Subcutaneous abdominal adipose tissue (tissue), 5 donors: ENCODE results near the gene CORO1A.
A peak's percentile ranks its signal among the peaks of the same experiment; 100 is the strongest.

Experiments used
- H3K27ac ChIP-seq: one replicate; pipeline ENCODE4 v1.7.0; 2013; ENCODE audit warnings: low read depth, mild to moderate bottlenecking, inconsistent platforms, low read length, moderate library complexity
- H3K27me3 ChIP-seq, 5 donors: one replicate each; pipeline ENCODE4 v1.7.0; 2013; ENCODE audit warnings: low read length in 5 of 5, inconsistent platforms in 1 of 5; ENCODE audit not compliant: control insufficient read depth in 5 of 5, insufficient read depth in 4 of 5
- H3K36me3 ChIP-seq, 5 donors: one replicate each; pipeline ENCODE4 v1.7.0; 2013; ENCODE audit warnings: low read length in 5 of 5; ENCODE audit not compliant: control insufficient read depth in 5 of 5, insufficient read depth in 5 of 5
- H3K4me1 ChIP-seq, 5 donors: one replicate each; pipeline ENCODE4 v1.7.0; 2013; ENCODE audit warnings: low read length in 5 of 5, mild to moderate bottlenecking in 3 of 5, moderate library complexity in 1 of 5; ENCODE audit not compliant: control insufficient read depth in 5 of 5, insufficient read depth in 5 of 5
- H3K4me3 ChIP-seq, 5 donors: one replicate each; pipeline ENCODE4 v1.7.0; 2013; ENCODE audit warnings: low read length in 5 of 5, low read depth in 1 of 5
- H3K9ac ChIP-seq, 5 donors: one replicate each; pipeline ENCODE4 v1.7.0; 2013; ENCODE audit warnings: low read length in 5 of 5, mild to moderate bottlenecking in 4 of 5, moderate library complexity in 3 of 5
- H3K9me3 ChIP-seq, 5 donors: one replicate each; pipeline ENCODE4 v1.7.0; 2013; ENCODE audit warnings: low read length in 5 of 5; ENCODE audit not compliant: control insufficient read depth in 5 of 5
- donor health status: healthy.
- donor health status: healthy.
- donor health status: healthy.
- donor health status: healthy.
- donor health status: healthy.

Gene CORO1A

GRCh38 chr16:30183233-30184095 is at the start of gene CORO1A:
CORO1A (plus strand) TSS chr16:30183602; CDS start chr16:30185210, 1,608 bp downstream.
- Histone ChIP-seq H3K9me3 (no peaks in the 10 kb centered on the region), H3K9ac (peak within 1 kb of the TSS in 4 of 5 donors; percentile 13 to 82 (median 72)), H3K36me3 (peaks cover 0 to 3% (median 0%) of the 10 kb centered on the region in 5 donors), H3K27ac (no peak within 1 kb of the TSS), H3K4me3 (peak within 1 kb of the TSS; percentile 57 to 74 (median 70)), H3K27me3 (no peaks in the 10 kb centered on the region), H3K4me1 (peaks cover 0 to 47% (median 29%) of the 10 kb centered on the region in 5 donors)

- Histone ChIP-seq H3K27ac (no peak overlapping the region), H3K27me3 (no peaks in the 10 kb centered on the region), H3K36me3 (no peaks in the 10 kb centered on the region), H3K9ac (no peak overlapping the region), H3K4me1 (peaks cover 0 to 6% (median 0%) of the 10 kb centered on the region in 5 donors), H3K9me3 (no peaks in the 10 kb centered on the region), H3K4me3 (no peak overlapping the region)
Measured at GRCh38 chr16:30136971-30137605, 46.3 kb upstream of the CORO1A start.

GRCh38 chr16:30137897-30138296 is 45.5 kb upstream of the CORO1A start:
- Histone ChIP-seq H3K9me3 (no peaks in the 10 kb centered on the region), H3K4me1 (peaks cover 0 to 6% (median 0%) of the 10 kb centered on the region in 5 donors), H3K27ac (no peak overlapping the region), H3K4me3 (no peak overlapping the region), H3K36me3 (no peaks in the 10 kb centered on the region), H3K9ac (no peak overlapping the region), H3K27me3 (no peaks in the 10 kb centered on the region)

GRCh38 chr16:30139583-30140481 is 43.6 kb upstream of the CORO1A start:
- H3K36me3 ChIP-seq, result no peaks in the 10 kb centered on the region
- no peaks in the 10 kb centered on the region for H3K27me3 ChIP-seq
- no peak overlapping the region for H3K27ac ChIP-seq
- H3K9ac ChIP-seq, result no peak overlapping the region
- H3K4me3 ChIP-seq, result no peak overlapping the region
- no peaks in the 10 kb centered on the region for H3K9me3 ChIP-seq
- H3K4me1 ChIP-seq, result peaks cover 0 to 6% (median 0%) of the 10 kb centered on the region in 5 donors

GRCh38 chr16:30141750-30142149 is 41.7 kb upstream of the CORO1A start:
- Histone ChIP-seq H3K36me3 (no peaks in the 10 kb centered on the region), H3K9ac (no peak overlapping the region), H3K27me3 (no peaks in the 10 kb centered on the region), H3K9me3 (no peaks in the 10 kb centered on the region), H3K4me3 (no peak overlapping the region), H3K4me1 (peaks cover 0 to 6% (median 0%) of the 10 kb centered on the region in 5 donors), H3K27ac (no peak overlapping the region)

- Histone ChIP-seq H3K27me3 (no peaks in the 10 kb centered on the region), H3K36me3 (no peaks in the 10 kb centered on the region), H3K9me3 (no peaks in the 10 kb centered on the region), H3K27ac (no peak overlapping the region), H3K9ac (no peak overlapping the region), H3K4me3 (no peak overlapping the region), H3K4me1 (peaks cover 0 to 6% (median 0%) of the 10 kb centered on the region in 5 donors)
Measured at GRCh38 chr16:30142672-30143346, 40.6 kb upstream of the CORO1A start.

- no peak overlapping the region for H3K27ac ChIP-seq
Measured at GRCh38 chr16:30143347-30143702, 40.1 kb upstream of the CORO1A start.

GRCh38 chr16:30144017-30144416 is 39.4 kb upstream of the CORO1A start:
- no peak overlapping the region for H3K9ac ChIP-seq
- H3K27me3 ChIP-seq, result no peaks in the 10 kb centered on the region
- H3K4me3 ChIP-seq, result no peak overlapping the region
- peaks cover 0 to 6% (median 0%) of the 10 kb centered on the region in 5 donors for H3K4me1 ChIP-seq
- H3K9me3 ChIP-seq, result peaks cover 0 to 3% (median 0%) of the 10 kb centered on the region in 5 donors
- no peaks in the 10 kb centered on the region for H3K36me3 ChIP-seq
- no peak overlapping the region for H3K27ac ChIP-seq

More at GRCh38 chr16:30143347-30143702, 40.1 kb upstream of the CORO1A start:
- no peak overlapping the region for H3K4me3 ChIP-seq
- H3K36me3 ChIP-seq, result no peaks in the 10 kb centered on the region
- H3K4me1 ChIP-seq, result peaks cover 0 to 6% (median 0%) of the 10 kb centered on the region in 5 donors
- no peak overlapping the region for H3K9ac ChIP-seq
- no peaks in the 10 kb centered on the region for H3K9me3 ChIP-seq
- H3K27me3 ChIP-seq, result no peaks in the 10 kb centered on the region

- no peak overlapping the region for H3K27ac ChIP-seq
- H3K4me1 ChIP-seq, result peaks cover 0 to 3% (median 0%) of the 10 kb centered on the region in 5 donors
- no peaks in the 10 kb centered on the region for H3K27me3 ChIP-seq
- no peaks in the 10 kb centered on the region for H3K36me3 ChIP-seq
- peaks cover 0 to 11% (median 3%) of the 10 kb centered on the region in 5 donors for H3K9me3 ChIP-seq
- no peak overlapping the region for H3K9ac ChIP-seq
- H3K4me3 ChIP-seq, result no peak overlapping the region
Measured at GRCh38 chr16:30144917-30145316, 38.5 kb upstream of the CORO1A start.
